NK-92 (cell line): ENCODE data around the gene DOCK9.

Experiments used
- DNase-seq: peaks from one replicate; lab custom pipeline; 2025; ENCODE audit not compliant: unreplicated experiment; lab: John Stamatoyannopoulos, UW

Gene DOCK9

DNA sequence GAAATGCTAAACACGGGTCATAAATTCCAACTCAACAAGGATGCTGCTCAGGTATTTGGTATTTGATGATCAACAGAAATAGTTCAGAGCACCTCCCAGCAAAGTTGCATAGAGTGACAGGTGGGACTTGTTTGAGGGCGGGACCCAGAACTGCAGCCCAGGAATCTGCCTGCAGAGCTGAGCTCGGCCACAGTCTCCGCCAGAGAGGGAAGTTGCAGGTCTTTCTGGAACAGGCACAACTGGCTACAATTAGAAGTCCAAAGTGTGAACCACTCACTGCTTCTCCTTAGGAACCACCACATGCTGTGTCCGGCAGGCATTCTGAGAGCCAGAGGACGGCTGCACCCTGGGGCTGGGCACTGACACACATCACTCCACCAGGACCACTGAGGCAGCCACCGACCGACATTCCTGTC lies 226.5 kb downstream of the DOCK9 start:
- no peak for DNase-seq

- no peak for DNase-seq
These were observed 228.4 kb downstream of the DOCK9 start for GRCh38 chr13:98749501-98749900.

- no peak for DNase-seq
These were observed 230.9 kb downstream of the DOCK9 start for GRCh38 chr13:98746968-98747367.
